Nucleus accumbens (tissue), 56 donors: ENCODE measurements around the gene KRT85.
"Not testable (repeated sequence)": the region's sequence is repeated elsewhere in the genome, so short reads cannot be mapped to it uniquely, and the experiment has no call there.

Experiments
- DNase-seq, 56 donors: peaks; one replicate each; lab custom pipeline; 2025; lab: John Stamatoyannopoulos, UW

KRT85 gene

GRCh38 chr12:52366738-52367485, at the start of gene KRT85:
Gene KRT85 (minus strand): TSS chr12:52367481. CDS start chr12:52367405, 76 bp downstream.
- DNase-seq, result no peak

GRCh38 chr12:52416795-52417194, 49.5 kb upstream of the KRT85 start:
- no peak for DNase-seq

- no peak for DNase-seq
These were observed 48.8 kb upstream of the KRT85 start for GRCh38 chr12:52415870-52416750.

- no peak for DNase-seq
These were observed 47.7 kb upstream of the KRT85 start for GRCh38 chr12:52414936-52415335.

GRCh38 chr12:52413782-52414345, 46.6 kb upstream of the KRT85 start:
- no peak for DNase-seq

GRCh38 chr12:52413202-52413601, 45.9 kb upstream of the KRT85 start:
- DNase-seq, result no peak

- no peak for DNase-seq
These were observed 44.5 kb upstream of the KRT85 start for GRCh38 chr12:52411815-52412214.

- not testable (repeated sequence) for DNase-seq
These were observed 43.4 kb upstream of the KRT85 start for GRCh38 chr12:52410589-52411248.

- DNase-seq, result no peak
These were observed 40.6 kb upstream of the KRT85 start for GRCh38 chr12:52407918-52408317.

GRCh38 chr12:52405922-52406385, 38.7 kb upstream of the KRT85 start, which contains the start of gene KRT82:
Gene KRT82 (minus strand): TSS chr12:52406335. CDS start chr12:52406277, 58 bp downstream.
- DNase-seq, result no peak

GRCh38 chr12:52404951-52405350, 37.7 kb upstream of the KRT85 start:
- DNase-seq, result no peak

GRCh38 chr12:52403561-52403960, 36.3 kb upstream of the KRT85 start:
- DNase-seq, result no peak

- no peak for DNase-seq
These were observed 35.7 kb upstream of the KRT85 start for GRCh38 chr12:52402873-52403540.

- no peak for DNase-seq
These were observed 35.1 kb upstream of the KRT85 start for GRCh38 chr12:52402377-52402776.

GRCh38 chr12:52401926-52402325, 34.6 kb upstream of the KRT85 start:
- DNase-seq, result no peak

- DNase-seq, result no peak
These were observed 34.2 kb upstream of the KRT85 start for GRCh38 chr12:52401526-52401925.

GRCh38 chr12:52400906-52401305, 33.6 kb upstream of the KRT85 start:
- no peak for DNase-seq

GRCh38 chr12:52399756-52400155, 32.5 kb upstream of the KRT85 start:
- no peak for DNase-seq

- no peak for DNase-seq
These were observed 30.9 kb upstream of the KRT85 start for GRCh38 chr12:52398176-52398575.

- DNase-seq, result no peak
These were observed 29.4 kb upstream of the KRT85 start for GRCh38 chr12:52396656-52397055.
